Stomach (tissue), 9 donors: ENCODE data around the gene NRP1. TPM values are rescaled to one million over a fixed set of nuclear protein-coding genes. Genes with fewer than 3 reads are reported as not detected.

Experiments used
- DNase-seq, 2 donors: peaks; one replicate each; pipeline versions ENCODE4 v3.0.0 to v3.0.0-alpha.2; 2013 to 2019
- H3K27ac ChIP-seq, 5 donors: fragments of 200-600 bp in 4 of 5; sonication (generic) in 4 of 5; one replicate each; pipeline ENCODE4 v1.5.1; 2013 to 2019; ENCODE audit warnings: mild to moderate bottlenecking in 1 of 5, moderate library complexity in 1 of 5
- H3K27me3 ChIP-seq, 3 donors: fragments of 200-600 bp; sonication (generic); one replicate each; pipeline ENCODE4 v1.5.1; 2017 to 2019; ENCODE audit warnings: mixed run types in 1 of 3
- H3K36me3 ChIP-seq, 4 donors: fragments of 200-600 bp; sonication (generic); 1 replicate in 3 of 4; 2 replicates in 1 of 4; pipeline ENCODE4 v1.5.1; 2016 to 2019
- H3K4me1 ChIP-seq, 4 donors: fragments of 200-600 bp; sonication (generic); one replicate each; pipeline ENCODE4 v1.5.1; 2016 to 2019
- H3K4me3 ChIP-seq, 4 donors: fragments of 200-600 bp; sonication (generic) in 3 of 4; one replicate each; pipeline ENCODE4 v1.5.1; 2016 to 2019; ENCODE audit warnings: mild to moderate bottlenecking in 1 of 4
- H3K9me3 ChIP-seq, 4 donors: fragments of 200-600 bp; sonication (generic); one replicate each; pipeline ENCODE4 v1.5.1; 2016 to 2019
- EP300 ChIP-seq: sonication (generic); formaldehyde crosslinking; IDR thresholded peaks from one replicate; pipeline ENCODE4 v1.6.1; 2017; ENCODE audit warnings: antibody characterized with exemption
- POLR2A ChIP-seq, 4 donors: fragments of 450-650 bp; IDR thresholded peaks; one replicate each; pipeline ENCODE4 v1.6.1; 2016; ENCODE audit warnings: antibody characterized with exemption in 4 of 4, control low read depth in 2 of 4, mild to moderate bottlenecking in 1 of 4, moderate library complexity in 1 of 4
- POLR2AphosphoS5 ChIP-seq, 3 donors: sonication (generic); formaldehyde crosslinking; IDR thresholded peaks; one replicate each; pipeline ENCODE4 v1.6.1; 2016; ENCODE audit warnings: antibody characterized with exemption in 3 of 3
- WGBS, 5 donors: extraction: QIAGEN DNeasy Blood & Tissue Kit in 3 of 5; methylation state at CpG; one replicate each; pipeline versions ENCODE4 v1.1.5 to v1.1.7; 2013 to 2018; 5-methylcytosine and 5-hydroxymethylcytosine counted together
- intact Hi-C: fragments of 100-400 bp; cut with DNase I; formaldehyde crosslinking; loops from one replicate; pipeline ENCODE4 v1.15.1; 2023; ENCODE audit warnings: low total_unique reads
- polyA plus RNA-seq, 3 donors: library from polyadenylated mRNA; stranded (reverse); fragments of 200-250 nt; gene quantifications; one replicate each; pipeline ENCODE4 v1.2.3, GENCODE V29; 2013
- total RNA-seq, 5 donors: library from RNA; depleted of rRNA; stranded (reverse); fragments of >200 nt; gene quantifications; one replicate each; pipeline versions ENCODE4 v1.1.0 to v1.2.3, GENCODE V29; 2014 to 2016
- TF ChIP-seq, protein P1 (sequence below), 7 experiments: fragments of 450-650 bp in 4 of 7; fragments of 200-600 bp in 3 of 7; sonication (generic) in 3 of 7; IDR thresholded peaks; one replicate each; pipeline ENCODE4 v1.5.1; 2016 to 2019; ENCODE audit warnings: antibody characterized with exemption in 7 of 7, control low read depth in 2 of 7, mild to moderate bottlenecking in 1 of 7
- donor health status: healthy with polysubstance abuse.
- donor health status: Bipolar disorder and iron deficiency.
- donor health status: healthy.

The NRP1 gene
- total and polyA plus RNA-seq, 8 donors = 4.6 to 94.7 (median 13.0) TPM

DNA sequence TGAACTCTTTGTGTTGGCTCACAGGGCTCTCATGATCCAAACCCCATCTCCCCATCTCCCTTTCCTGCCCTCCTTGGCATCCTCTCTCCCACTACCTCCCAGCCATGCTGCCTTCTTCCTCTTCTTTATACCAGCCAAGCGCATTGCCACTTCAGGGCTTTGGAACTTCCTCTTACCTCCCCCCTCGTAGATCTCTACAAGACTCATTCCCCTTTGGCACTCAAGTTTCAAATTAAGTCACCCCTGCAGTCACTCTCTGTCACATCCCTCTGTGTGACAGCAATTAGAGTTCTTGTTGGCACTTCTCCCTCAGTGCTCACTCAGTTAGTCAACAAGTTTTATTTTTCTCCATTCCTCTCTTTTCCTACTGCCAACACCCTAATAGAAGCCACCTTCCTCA, 20.8 kb upstream of the NRP1 start:
- intact Hi-C loops = no loop called here
- Histone ChIP-seq H3K27ac (no peak overlapping the region), H3K4me3 (no peak overlapping the region), H3K4me1 (peaks cover 0 to 4% (median 0%) of the 10 kb centered on the region in 4 donors), H3K27me3 (no peaks in the 10 kb centered on the region), H3K36me3 (no peaks in the 10 kb centered on the region), H3K9me3 (no peaks in the 10 kb centered on the region)
- DNase-seq = no peak
- TF ChIP-seq POLR2AphosphoS5 (IDR thresholded peaks at IDR 0.05) (no peak), EP300 (no peak), POLR2A (IDR thresholded peaks at IDR 0.05) (no peak)
- TF ChIP-seq, protein P1, sequence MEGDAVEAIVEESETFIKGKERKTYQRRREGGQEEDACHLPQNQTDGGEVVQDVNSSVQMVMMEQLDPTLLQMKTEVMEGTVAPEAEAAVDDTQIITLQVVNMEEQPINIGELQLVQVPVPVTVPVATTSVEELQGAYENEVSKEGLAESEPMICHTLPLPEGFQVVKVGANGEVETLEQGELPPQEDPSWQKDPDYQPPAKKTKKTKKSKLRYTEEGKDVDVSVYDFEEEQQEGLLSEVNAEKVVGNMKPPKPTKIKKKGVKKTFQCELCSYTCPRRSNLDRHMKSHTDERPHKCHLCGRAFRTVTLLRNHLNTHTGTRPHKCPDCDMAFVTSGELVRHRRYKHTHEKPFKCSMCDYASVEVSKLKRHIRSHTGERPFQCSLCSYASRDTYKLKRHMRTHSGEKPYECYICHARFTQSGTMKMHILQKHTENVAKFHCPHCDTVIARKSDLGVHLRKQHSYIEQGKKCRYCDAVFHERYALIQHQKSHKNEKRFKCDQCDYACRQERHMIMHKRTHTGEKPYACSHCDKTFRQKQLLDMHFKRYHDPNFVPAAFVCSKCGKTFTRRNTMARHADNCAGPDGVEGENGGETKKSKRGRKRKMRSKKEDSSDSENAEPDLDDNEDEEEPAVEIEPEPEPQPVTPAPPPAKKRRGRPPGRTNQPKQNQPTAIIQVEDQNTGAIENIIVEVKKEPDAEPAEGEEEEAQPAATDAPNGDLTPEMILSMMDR (IDR thresholded peaks at IDR 0.05) = no peak
- 63 to 80% (median 68%) methylated on average over 2 of the region's 2 CpGs for WGBS, 5 donors

DNA sequence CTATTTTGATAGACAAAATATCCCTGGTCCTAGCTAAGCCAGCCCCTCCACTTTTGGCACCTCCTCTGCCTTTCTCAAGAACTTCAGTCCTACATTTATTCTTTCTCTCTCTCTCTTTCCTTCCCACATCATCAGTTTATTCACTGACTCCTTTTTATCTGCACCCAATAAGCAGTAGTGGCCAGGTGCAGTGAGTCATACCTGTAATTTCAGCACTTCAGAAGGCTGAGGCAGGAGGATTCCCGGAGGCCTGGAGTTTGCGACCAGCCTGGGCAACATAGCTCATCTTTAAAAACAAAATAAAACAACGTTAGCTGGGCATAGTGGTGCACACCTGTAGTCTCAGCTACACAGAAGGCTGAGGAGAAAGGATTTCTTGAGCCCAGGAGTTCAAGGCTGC, 19.4 kb upstream of the NRP1 start:
- no peaks in the 10 kb centered on the region for H3K27me3 ChIP-seq
- 74 to 90% (median 82%) methylated on average over 3 of the region's 3 CpGs for WGBS, 5 donors
- TF ChIP-seq POLR2AphosphoS5 (IDR thresholded peaks at IDR 0.05) (no peak), EP300 (no peak), POLR2A (IDR thresholded peaks at IDR 0.05) (no peak)
- TF ChIP-seq, protein P1 (IDR thresholded peaks at IDR 0.05) = no peak
- peaks cover 0 to 4% (median 0%) of the 10 kb centered on the region in 4 donors for H3K4me1 ChIP-seq
- H3K4me3 ChIP-seq = no peak overlapping the region
- no peaks in the 10 kb centered on the region for H3K36me3 ChIP-seq
- no peak overlapping the region for H3K27ac ChIP-seq
- no peaks in the 10 kb centered on the region for H3K9me3 ChIP-seq
- intact Hi-C loops = no loop called here
- no peak for DNase-seq

DNA sequence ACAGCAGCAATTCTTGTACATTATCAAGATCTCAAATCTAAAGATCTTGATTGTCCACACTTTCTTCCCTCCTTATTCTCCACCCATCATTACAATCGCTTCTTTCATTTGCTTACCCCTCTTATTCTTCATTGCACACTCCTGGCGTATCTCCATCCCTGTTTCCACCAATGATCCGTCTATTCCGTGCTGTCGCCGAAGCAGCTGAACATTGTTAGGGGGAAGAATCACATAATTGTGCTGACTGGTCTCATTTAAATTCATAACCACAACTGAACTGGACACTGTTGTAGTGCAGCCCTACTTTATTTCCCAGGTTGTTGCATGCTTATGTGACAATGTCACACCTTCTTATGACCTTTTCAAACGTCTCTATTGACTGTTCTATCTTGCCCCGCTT, 18.9 kb upstream of the NRP1 start:
- intact Hi-C loops = no loop called here
- TF ChIP-seq POLR2A (IDR thresholded peaks at IDR 0.05) = no peak
- TF ChIP-seq, protein P1 (IDR thresholded peaks at IDR 0.05) = no peak
- no peak for TF ChIP-seq POLR2AphosphoS5 (IDR thresholded peaks at IDR 0.05)
- TF ChIP-seq EP300 = no peak
- H3K9me3 ChIP-seq = no peaks in the 10 kb centered on the region
- no peaks in the 10 kb centered on the region for H3K36me3 ChIP-seq
- WGBS, 5 donors = 74 to 85% (median 77%) methylated on average over 8 of the region's 8 CpGs
- H3K27me3 ChIP-seq = no peaks in the 10 kb centered on the region
- no peak overlapping the region for H3K27ac ChIP-seq
- no peak overlapping the region for H3K4me3 ChIP-seq
- H3K4me1 ChIP-seq = peaks cover 0 to 4% (median 0%) of the 10 kb centered on the region in 4 donors
- no peak for DNase-seq

DNA sequence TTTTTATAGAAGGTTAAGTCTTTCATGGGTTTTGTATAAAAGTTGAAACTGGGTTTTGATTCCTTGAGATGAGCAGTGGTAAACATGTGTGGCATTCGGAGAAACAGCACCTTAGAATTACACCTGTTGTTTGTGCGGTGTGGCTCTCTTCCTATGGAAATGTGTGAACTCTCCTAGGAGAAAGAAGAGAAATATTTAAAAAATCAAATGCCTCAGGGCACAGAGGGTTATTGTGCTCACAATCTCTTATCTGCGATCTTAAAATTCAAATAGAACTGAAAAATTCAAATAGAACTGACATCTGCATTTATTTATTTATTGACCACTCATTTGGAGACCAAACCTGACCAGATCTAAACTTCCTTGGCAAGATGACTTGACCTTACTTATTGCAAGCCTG, 18.1 kb upstream of the NRP1 start:
- peaks cover 0 to 4% (median 0%) of the 10 kb centered on the region in 4 donors for H3K4me1 ChIP-seq
- intact Hi-C loops = no loop called here
- H3K36me3 ChIP-seq = no peaks in the 10 kb centered on the region
- no peak for DNase-seq
- H3K27me3 ChIP-seq = no peaks in the 10 kb centered on the region
- H3K9me3 ChIP-seq = no peaks in the 10 kb centered on the region
- no peak overlapping the region for H3K27ac ChIP-seq
- WGBS, 5 donors = 61 to 75% (median 70%) methylated on average over 3 of the region's 3 CpGs
- TF ChIP-seq POLR2A (IDR thresholded peaks at IDR 0.05) (no peak), EP300 (no peak), POLR2AphosphoS5 (IDR thresholded peaks at IDR 0.05) (no peak)
- TF ChIP-seq, protein P1 (IDR thresholded peaks at IDR 0.05) = no peak
- H3K4me3 ChIP-seq = no peak overlapping the region
